ENCODE data around the gene TCTA.

The TCTA gene

DNA sequence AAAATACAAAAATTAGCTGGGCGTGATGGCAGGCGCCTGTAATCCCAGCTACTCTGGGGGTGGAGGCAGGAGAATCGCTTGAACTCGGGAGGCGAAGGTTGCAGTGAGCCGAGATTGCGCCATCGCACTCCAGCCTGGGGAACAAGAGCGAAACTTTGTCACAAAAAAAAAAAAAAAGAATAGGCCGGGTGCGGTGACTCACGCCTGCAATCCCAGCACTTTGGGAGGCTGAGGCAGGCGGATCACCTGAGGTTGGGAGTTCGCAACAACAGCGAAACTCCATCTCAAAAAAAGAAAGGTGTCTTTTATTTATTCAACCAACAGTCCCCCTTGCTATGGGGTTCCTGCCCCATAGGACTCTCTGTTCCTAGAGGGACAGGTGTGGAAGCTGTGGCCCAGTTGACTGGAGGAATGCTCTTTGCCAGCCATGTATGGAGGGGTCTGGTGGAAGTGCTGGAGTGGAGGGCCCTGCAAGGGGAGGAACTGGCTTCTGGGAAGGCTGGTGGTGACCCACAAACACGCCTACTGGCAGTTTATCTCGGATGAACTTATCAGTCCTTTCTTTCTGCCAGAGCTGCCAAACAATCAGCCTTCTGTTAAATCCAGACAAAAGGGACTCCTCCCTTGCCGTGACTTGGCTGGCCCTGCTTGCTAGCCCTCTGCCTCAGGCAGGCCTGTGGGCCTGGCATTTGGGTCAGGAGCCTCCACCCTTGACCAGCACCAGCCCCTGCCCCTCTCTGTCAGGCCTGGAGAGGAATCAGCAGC is 53.2 kb downstream of the TCTA start:
- Histone ChIP-seq H3K4me3 (ENCODE audit: low read length, poor library complexity, severe bottlenecking) (no peak overlapping the region), H3K9me2 (replicated peaks; ENCODE audit: low read depth, low read length) (no peaks in the 10 kb centered on the region), H3K9me3 (ENCODE audit: insufficient read depth, low read depth, low read length) (no peaks in the 10 kb centered on the region), H3K79me2 (ENCODE audit: insufficient read depth, low read length) (no peaks in the 10 kb centered on the region), H2AFZ (ENCODE audit: low read length) (no peak overlapping the region), H3K4me1 (ENCODE audit: insufficient read depth, low read length, poor library complexity, severe bottlenecking) (peaks cover 7% of the 10 kb centered on the region), H3K36me3 (ENCODE audit: insufficient read depth, low read length) (no peaks in the 10 kb centered on the region), H3F3A (ENCODE audit: low read depth) (no peaks in the 10 kb centered on the region), H3K4me2 (ENCODE audit: low read depth, low read length, poor library complexity, severe bottlenecking) (no peak overlapping the region), H3K9ac (ENCODE audit: low read depth, low read length, poor library complexity, severe bottlenecking) (no peak overlapping the region), H3K27me3 (ENCODE audit: insufficient read depth, low read length, poor library complexity, severe bottlenecking) (no peaks in the 10 kb centered on the region), H4K20me1 (ENCODE audit: insufficient read depth, low read length, poor library complexity, severe bottlenecking) (no peaks in the 10 kb centered on the region)
- no peak for TF ChIP-seq EZH2phosphoT487 (IDR thresholded peaks at IDR 0.05; ENCODE audit: borderline replicate concordance)
- no peak for TF ChIP-seq CTCF (conservative IDR thresholded peaks at IDR 0.05; ENCODE audit: low read length)
